ENCODE data around the gene DOCK7.
A peak's percentile ranks its signal among the peaks of the same experiment; 100 is the strongest.
"Not testable (repeated sequence)": the region's sequence is repeated elsewhere in the genome, so short reads cannot be mapped to it uniquely, and the experiment has no call there.

Gene DOCK7

DNA sequence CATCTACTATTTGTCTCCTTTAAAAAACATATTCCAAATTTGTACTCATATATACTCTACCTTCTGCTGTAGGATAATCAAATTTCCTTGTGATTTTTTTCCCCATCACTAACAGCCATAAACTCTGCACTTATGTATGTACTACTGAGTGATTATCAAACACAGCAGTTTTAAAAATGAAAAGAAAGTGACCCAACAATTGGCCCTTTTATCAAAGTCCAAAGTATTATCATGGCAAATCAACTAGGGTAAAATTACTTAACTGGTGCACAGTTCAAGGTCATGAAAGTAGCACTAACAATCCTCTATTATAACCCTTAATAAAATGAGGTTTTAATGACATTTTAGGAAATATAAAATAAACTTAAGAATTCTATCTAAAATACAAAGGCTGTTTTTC is 79.3 kb downstream of the DOCK7 start:
- DNase-seq (ENCODE audit: low spot score), result no peak

DNA sequence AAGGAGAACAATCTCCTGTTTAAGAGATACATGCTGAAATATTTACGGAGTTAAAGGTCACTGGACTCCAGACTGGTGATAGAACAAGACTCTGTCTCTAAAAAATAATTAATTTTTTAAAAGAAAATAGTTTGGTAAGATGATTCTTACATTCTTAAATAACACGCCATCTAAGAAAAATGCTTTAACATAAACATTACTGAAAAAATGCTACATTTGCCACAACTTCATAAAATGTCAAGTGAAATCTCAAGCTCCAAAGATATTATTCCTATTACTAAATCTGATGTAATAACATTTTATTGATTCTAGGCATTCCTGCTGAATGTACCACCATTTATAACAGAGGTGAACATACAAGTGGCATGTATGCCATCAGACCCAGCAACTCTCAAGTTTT is 86.7 kb downstream of the DOCK7 start:
- DNase-seq (ENCODE audit: low spot score), result no peak

- no peak for DNase-seq (ENCODE audit: low spot score)
Measured at GRCh38 chr1:62599044-62599443, 89.1 kb downstream of the DOCK7 start.

GRCh38 chr1:62597281-62597680 is 90.9 kb downstream of the DOCK7 start, which contains the start of gene ANGPTL3:
ANGPTL3 (plus strand) TSS chr1:62597520; CDS start chr1:62597567, 47 bp downstream.
- DNase-seq (ENCODE audit: low spot score), result no peak

DNA sequence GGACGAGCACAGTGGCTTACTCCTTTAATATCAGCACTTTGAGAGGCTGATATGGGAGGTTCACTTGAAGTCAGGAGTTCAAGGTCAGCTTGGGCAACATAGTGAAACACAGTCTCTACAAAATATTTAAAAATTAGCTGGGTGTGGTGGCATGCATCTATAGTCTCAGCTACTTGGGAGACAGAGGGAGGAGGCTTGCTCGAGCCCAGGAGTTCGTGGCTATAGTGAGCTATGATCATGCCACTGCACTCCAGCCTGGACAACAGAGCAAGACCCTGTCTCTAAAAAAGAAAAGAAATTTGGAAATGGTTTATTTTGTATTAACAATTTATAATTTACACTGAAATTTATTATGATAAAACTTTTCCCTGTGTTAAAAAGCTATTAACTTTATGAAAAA is 92.5 kb downstream of the DOCK7 start:
- DNase-seq (ENCODE audit: low spot score), result no peak

GRCh38 chr1:62593825-62594394 is 94.3 kb downstream of the DOCK7 start:
- no peak for DNase-seq (ENCODE audit: low spot score)

DNA sequence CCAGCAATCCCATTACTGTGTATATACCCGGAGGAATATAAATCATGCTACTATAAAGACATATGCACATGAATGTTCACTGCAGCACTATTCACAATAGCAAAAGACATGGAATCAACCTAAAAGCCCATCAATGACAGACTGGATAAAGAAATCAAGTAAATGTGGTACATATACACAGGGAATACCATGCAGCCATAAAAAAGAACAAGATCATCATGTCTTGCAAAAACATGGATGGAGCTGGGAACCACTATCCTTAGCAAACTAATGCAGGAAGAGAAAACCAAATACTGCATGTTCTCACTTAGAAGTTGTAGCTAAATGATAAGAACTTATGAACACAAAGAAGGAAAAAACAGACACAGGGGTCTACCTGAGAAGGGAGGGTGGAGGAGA is 97.2 kb downstream of the DOCK7 start:
- no peak for DNase-seq (ENCODE audit: low spot score)

DNA sequence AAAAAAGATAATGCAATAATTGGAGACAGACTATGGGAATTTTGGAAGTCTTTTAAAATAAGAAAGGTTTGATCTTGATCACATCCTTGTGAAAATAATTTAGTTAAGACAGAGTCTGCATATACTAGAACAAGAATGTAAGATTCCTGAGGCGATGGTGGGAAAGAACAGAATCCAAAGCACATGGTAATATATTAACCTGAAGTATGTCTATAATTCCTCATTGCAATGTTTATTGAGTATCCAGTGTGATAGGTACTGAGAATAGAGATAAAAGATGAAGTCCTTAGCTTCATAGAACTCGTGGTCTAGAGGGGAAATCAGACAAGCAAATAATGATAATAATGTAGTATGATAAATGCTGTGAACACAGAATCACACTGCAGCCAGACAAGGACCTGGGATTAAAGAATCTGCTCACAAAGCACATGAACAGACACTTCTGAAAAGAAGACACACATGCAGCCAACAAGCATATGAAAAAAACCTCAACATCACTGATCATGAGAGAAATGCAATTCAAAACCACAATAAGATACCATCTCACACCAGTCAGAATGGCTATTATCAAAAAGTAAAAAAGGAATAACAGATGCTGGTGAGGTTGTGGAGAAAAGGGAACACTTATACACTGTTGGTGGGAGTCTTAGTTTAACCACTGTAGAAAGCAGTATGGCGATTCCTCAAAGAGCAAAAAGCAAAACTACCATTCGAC is 97.8 kb downstream of the DOCK7 start:
- no peak for DNase-seq (ENCODE audit: low spot score)

DNA sequence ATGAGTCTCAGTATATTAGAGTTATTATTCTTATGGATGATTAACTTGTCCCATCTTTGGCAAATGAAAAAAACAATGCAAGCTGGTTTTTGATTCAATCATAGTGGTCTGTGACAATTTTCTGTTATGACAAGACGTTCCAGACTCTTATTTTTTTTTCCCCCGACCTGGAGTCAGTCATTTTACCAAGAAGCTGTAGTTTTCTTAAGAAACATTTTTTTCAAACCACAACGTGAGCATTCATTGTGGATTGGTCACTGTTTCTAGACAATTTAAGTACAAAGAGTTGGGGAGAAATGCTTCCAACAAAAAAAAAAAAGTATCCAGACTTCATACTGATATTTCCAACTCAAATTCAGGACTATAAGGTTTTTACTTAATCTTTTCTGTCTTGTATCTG is 98.9 kb downstream of the DOCK7 start:
- no peak for DNase-seq (ENCODE audit: low spot score)

GRCh38 chr1:62588000-62588399 is 100.2 kb downstream of the DOCK7 start:
- no peak for DNase-seq (ENCODE audit: low spot score)

- DNase-seq (ENCODE audit: low spot score), result no peak
Measured at GRCh38 chr1:62585469-62586155, 102.6 kb downstream of the DOCK7 start.

GRCh38 chr1:62573675-62574074 is 114.5 kb downstream of the DOCK7 start:
- DNase-seq (ENCODE audit: low spot score), result no peak

DNA sequence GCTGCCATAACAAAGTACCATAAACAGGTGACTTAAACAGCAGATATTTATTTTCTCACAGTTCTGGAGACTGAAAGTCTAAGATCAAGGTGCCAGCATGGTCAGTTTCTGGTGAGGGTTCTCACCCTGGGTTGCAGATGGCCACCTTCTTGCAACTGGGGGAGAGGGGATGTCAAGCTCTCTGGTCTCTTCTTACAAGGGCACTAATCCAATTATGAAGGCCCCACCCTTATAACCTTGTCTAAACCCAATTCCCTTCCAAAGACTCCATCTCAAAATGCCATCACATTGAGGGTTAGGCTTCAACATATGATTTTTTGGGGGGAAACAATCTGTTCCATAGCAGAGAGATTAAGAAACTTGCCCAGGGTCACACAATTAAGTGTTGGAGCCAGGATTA is 115.7 kb downstream of the DOCK7 start:
- DNase-seq (ENCODE audit: low spot score), result no peak

GRCh38 chr1:62571517-62571916 is 116.7 kb downstream of the DOCK7 start:
- DNase-seq (ENCODE audit: low spot score), result not testable (repeated sequence)

GRCh38 chr1:62567926-62568325 is 120.3 kb downstream of the DOCK7 start:
- not testable (repeated sequence) for DNase-seq (ENCODE audit: low spot score)

GRCh38 chr1:62567182-62567581 is 121.0 kb downstream of the DOCK7 start:
- DNase-seq (ENCODE audit: low spot score), result not testable (repeated sequence)

- DNase-seq (ENCODE audit: low spot score), result no peak
Measured at GRCh38 chr1:62561306-62561705, 126.9 kb downstream of the DOCK7 start.

- DNase-seq (ENCODE audit: low spot score), result no peak
Measured at GRCh38 chr1:62544570-62544969, 143.6 kb downstream of the DOCK7 start.

GRCh38 chr1:62541048-62541447 is 147.1 kb downstream of the DOCK7 start:
- DNase-seq (ENCODE audit: low spot score), result no peak

GRCh38 chr1:62539028-62539447 is 149.1 kb downstream of the DOCK7 start:
- no peak for DNase-seq (ENCODE audit: low spot score)

- no peak for DNase-seq (ENCODE audit: low spot score)
Measured at GRCh38 chr1:62536865-62537264, 151.3 kb downstream of the DOCK7 start.

GRCh38 chr1:62530516-62531154 is 157.6 kb downstream of the DOCK7 start:
- DNase-seq (ENCODE audit: low spot score), result no peak

DNA sequence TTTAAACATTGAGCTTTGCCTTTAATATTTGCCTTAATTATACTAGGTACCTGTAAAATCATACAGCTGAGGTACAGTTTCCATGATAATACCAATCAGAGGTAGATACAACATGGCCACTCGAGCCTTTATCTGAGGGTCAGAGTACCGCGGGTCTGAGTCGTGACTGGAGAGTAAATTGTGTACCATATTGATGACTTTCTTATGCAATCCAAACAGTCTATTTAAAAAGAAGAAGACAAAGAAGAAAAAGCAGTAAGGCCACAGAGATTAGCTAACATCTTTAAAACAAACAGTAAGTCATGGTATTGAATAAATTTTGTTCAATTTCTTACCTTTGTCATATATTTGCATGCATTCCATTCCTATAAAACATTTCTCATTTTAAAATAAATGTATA is 159.0 kb downstream of the DOCK7 start:
- DNase-seq (ENCODE audit: low spot score), result peak; percentile 13
